RWPE2 (cell line): ENCODE results near the gene TMEM208.

Experiments
- ATAC-seq: fragments of 200-7000 bp; cut with Tn5 transposase; 3 replicates; pipeline ENCODE4 v1.9.1; 2021; ENCODE audit warnings: low read depth
- DNase-seq: peaks from one replicate; pipeline ENCODE4 v3.0.0-alpha.2; 2020; ENCODE audit warnings: low spot score
- H3K27ac ChIP-seq: fragments of 450-650 bp; 2 replicates; pipeline ENCODE4 v1.5.1; 2017; ENCODE audit warnings: mild to moderate bottlenecking; ENCODE audit not compliant: poor library complexity, severe bottlenecking
- H3K27me3 ChIP-seq: fragments of 250-450 bp; sonication (Bioruptor Pico); 2 replicates; pipeline ENCODE4 v1.5.1; 2021; ENCODE audit warnings: mild to moderate bottlenecking, moderate library complexity; ENCODE audit not compliant: insufficient read depth, poor library complexity, severe bottlenecking
- H3K36me3 ChIP-seq: fragments of 250-450 bp; sonication (Bioruptor Pico); 2 replicates; pipeline ENCODE4 v1.5.1; 2020; ENCODE audit warnings: low read depth, mild to moderate bottlenecking, moderate library complexity
- H3K4me1 ChIP-seq: fragments of 250-450 bp; sonication (Bioruptor Pico); 2 replicates; pipeline ENCODE4 v1.5.1; 2021; ENCODE audit warnings: mild to moderate bottlenecking, moderate library complexity; ENCODE audit not compliant: insufficient read depth, poor library complexity, severe bottlenecking
- H3K4me3 ChIP-seq: fragments of 250-450 bp; sonication (Bioruptor Pico); 2 replicates; pipeline ENCODE4 v1.5.1; 2021; ENCODE audit warnings: mild to moderate bottlenecking, moderate library complexity; ENCODE audit not compliant: severe bottlenecking
- H3K9me3 ChIP-seq: fragments of 250-450 bp; sonication (Bioruptor Pico); 2 replicates; pipeline ENCODE4 v1.5.1; 2021; ENCODE audit warnings: mild to moderate bottlenecking, moderate library complexity; ENCODE audit not compliant: severe bottlenecking
- TF ChIP-seq, protein P1 (sequence below): fragments of 450-650 bp; IDR thresholded peaks from one replicate; pipeline ENCODE4 v1.5.1; 2017; ENCODE audit warnings: mild to moderate bottlenecking, moderate library complexity; ENCODE audit not compliant: poor library complexity, severe bottlenecking

The TMEM208 gene

DNA sequence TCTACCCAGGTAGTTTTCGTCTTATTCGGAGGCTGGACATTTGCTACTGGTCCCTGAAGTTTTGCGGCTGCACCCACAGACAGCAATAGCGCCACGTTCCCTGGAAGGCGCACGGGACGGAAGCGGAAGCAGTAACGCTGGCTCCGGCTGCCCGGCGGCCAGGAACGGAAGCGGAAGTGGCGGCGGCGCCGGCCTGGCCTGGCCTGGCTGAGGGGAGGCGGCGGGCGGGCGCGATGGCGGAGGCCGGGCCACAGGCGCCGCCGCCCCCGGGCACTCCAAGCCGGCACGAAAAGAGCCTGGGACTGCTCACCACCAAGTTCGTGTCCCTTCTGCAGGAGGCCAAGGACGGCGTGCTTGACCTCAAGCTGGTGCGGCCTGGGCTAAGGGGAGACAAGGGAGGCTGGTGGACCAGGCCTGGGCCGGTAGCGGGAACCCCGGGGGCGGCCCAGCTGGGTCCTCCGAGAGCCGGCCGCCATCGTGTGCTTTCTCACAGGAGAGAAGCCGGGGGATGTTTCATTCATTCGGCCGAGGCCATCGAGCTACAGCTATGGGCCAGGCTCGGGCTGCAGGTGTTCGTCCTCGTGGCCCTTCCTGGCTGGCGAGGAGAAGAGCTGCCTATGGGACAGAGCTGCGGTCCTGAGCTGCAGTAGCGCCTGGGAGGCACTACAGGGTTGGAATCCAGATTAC lies 34.8 kb upstream of the TMEM208 start, which contains the start of gene E2F4:
TSS of gene E2F4 (plus strand) at position 161 of the 687 bp plus-strand sequence. CDS start at position 234, 73 bp downstream.
- peak within 1 kb of the TSS; percentile 61 for H3K27ac ChIP-seq
- peaks cover 8% of the 10 kb centered on the region for H3K4me1 ChIP-seq
- TF ChIP-seq, protein P1, sequence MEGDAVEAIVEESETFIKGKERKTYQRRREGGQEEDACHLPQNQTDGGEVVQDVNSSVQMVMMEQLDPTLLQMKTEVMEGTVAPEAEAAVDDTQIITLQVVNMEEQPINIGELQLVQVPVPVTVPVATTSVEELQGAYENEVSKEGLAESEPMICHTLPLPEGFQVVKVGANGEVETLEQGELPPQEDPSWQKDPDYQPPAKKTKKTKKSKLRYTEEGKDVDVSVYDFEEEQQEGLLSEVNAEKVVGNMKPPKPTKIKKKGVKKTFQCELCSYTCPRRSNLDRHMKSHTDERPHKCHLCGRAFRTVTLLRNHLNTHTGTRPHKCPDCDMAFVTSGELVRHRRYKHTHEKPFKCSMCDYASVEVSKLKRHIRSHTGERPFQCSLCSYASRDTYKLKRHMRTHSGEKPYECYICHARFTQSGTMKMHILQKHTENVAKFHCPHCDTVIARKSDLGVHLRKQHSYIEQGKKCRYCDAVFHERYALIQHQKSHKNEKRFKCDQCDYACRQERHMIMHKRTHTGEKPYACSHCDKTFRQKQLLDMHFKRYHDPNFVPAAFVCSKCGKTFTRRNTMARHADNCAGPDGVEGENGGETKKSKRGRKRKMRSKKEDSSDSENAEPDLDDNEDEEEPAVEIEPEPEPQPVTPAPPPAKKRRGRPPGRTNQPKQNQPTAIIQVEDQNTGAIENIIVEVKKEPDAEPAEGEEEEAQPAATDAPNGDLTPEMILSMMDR, result no peak
- ATAC-seq, result peak; percentile 96
- DNase-seq, result peak; percentile 91
- H3K4me3 ChIP-seq, result peak within 1 kb of the TSS; percentile 79
- no peaks in the 10 kb centered on the region for H3K9me3 ChIP-seq
- H3K27me3 ChIP-seq, result no peaks in the 10 kb centered on the region
- peaks cover 45% of the 10 kb centered on the region for H3K36me3 ChIP-seq

DNA sequence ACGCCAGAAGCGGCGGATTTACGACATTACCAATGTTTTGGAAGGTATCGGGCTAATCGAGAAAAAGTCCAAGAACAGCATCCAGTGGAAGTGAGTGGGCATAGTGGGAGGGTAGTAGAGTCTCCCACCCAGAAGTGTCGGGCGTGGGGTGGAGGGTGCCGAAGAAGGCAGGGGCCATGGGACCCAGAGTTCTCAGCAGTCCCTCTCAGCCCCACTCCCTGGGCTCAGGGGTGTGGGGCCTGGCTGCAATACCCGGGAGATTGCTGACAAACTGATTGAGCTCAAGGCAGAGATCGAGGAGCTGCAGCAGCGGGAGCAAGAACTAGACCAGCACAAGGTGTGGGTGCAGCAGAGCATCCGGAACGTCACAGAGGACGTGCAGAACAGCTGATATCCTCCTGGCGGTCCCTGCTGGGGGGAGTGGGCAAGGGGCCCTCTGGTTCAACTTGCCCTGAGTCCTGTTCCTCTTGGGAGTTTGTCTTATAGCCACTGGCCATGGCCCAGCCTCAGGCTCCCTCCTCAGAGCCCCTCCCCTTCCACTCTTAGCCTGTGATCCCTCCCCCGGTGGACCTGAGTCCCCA lies 34.1 kb upstream of the TMEM208 start:
- Histone ChIP-seq H3K4me3 (peak overlapping the region; percentile 79), H3K27me3 (no peaks in the 10 kb centered on the region), H3K9me3 (no peaks in the 10 kb centered on the region), H3K36me3 (peaks cover 52% of the 10 kb centered on the region), H3K27ac (peak overlapping the region; percentile 61), H3K4me1 (peaks cover 8% of the 10 kb centered on the region)
- TF ChIP-seq, protein P1, result no peak
- ATAC-seq (no peak), DNase-seq (no peak)

DNA sequence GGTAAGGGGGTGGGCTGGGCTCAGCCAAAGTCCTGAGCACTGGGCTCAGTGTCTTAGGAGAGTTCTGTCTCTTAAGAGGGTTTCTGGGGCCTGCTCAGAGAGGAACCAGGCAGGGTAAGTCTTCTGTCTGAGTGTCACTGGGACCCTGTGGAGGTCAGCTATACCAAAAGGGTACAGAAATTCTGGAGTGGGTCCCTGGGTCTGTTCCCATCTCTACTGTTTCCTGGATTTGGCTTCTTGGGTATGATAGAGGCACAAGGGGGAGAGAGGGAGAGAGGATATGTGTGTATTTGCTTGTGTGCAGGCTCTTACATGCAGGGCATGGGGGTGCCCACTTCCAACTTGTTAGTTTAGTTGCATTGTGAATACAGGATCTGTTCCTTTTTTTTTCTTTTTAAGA lies 33.4 kb upstream of the TMEM208 start:
- H3K36me3 ChIP-seq, result peaks cover 59% of the 10 kb centered on the region
- no peak for DNase-seq
- peaks cover 10% of the 10 kb centered on the region for H3K4me1 ChIP-seq
- TF ChIP-seq, protein P1, result no peak
- H3K27ac ChIP-seq, result peak overlapping the region; percentile 61
- H3K4me3 ChIP-seq, result peak overlapping the region; percentile 79
- H3K27me3 ChIP-seq, result no peaks in the 10 kb centered on the region
- H3K9me3 ChIP-seq, result no peaks in the 10 kb centered on the region
- ATAC-seq, result no peak

DNA sequence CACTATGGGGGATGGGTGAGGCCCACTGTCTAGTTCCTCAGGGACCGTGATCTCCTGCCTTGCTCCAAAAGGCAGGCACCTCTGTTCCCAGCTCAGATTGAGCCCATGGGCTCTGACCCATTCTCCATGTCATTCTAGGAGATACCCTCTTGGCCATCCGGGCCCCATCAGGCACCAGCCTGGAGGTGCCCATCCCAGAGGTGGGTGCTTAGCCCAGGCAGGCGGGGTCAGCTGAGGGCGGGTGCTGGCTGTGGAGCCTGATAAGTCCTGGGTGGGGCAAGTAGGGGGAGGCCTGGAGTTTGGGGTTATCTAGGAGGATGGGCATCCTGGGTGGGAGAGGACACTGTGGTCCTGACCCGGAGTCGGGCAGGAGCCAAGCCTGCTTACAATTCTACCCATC lies 32.7 kb upstream of the TMEM208 start:
- peaks cover 13% of the 10 kb centered on the region for H3K4me1 ChIP-seq
- H3K27me3 ChIP-seq, result no peaks in the 10 kb centered on the region
- H3K27ac ChIP-seq, result peak overlapping the region; percentile 61
- DNase-seq, result no peak
- H3K4me3 ChIP-seq, result no peak overlapping the region
- H3K36me3 ChIP-seq, result peaks cover 60% of the 10 kb centered on the region
- TF ChIP-seq, protein P1, result no peak
- H3K9me3 ChIP-seq, result no peaks in the 10 kb centered on the region
- ATAC-seq, result no peak

DNA sequence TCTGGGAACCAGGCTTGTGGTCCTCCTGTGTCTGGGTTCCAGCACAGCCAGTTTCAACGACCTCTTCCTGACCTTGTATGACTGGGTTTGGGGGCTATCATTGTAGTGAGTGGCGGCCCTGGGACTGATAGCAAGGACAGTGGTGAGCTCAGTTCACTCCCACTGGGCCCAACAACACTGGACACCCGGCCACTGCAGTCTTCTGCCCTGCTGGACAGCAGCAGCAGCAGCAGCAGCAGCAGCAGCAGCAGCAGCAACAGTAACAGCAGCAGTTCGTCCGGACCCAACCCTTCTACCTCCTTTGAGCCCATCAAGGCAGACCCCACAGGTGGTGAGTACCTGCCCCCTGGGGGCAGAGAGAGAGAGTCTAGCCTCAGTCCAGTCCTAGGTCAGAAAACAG lies 31.3 kb upstream of the TMEM208 start:
- Histone ChIP-seq H3K4me3 (no peak overlapping the region), H3K27ac (no peak overlapping the region), H3K9me3 (no peaks in the 10 kb centered on the region), H3K27me3 (no peaks in the 10 kb centered on the region), H3K36me3 (peaks cover 67% of the 10 kb centered on the region), H3K4me1 (peaks cover 13% of the 10 kb centered on the region)
- ATAC-seq (no peak), DNase-seq (no peak)
- TF ChIP-seq, protein P1, result no peak
